HTERT RPE-1 (cell line): ENCODE measurements around the gene EXOC5.

Source experiments
- in situ Hi-C: fragments of 300-500 bp; cut with MboI; formaldehyde crosslinking; loops from 4 replicates; pipeline ENCODE4 v1.14.3; 2020; ENCODE audit warnings: low sequenced_read_pairs

Gene EXOC5

DNA sequence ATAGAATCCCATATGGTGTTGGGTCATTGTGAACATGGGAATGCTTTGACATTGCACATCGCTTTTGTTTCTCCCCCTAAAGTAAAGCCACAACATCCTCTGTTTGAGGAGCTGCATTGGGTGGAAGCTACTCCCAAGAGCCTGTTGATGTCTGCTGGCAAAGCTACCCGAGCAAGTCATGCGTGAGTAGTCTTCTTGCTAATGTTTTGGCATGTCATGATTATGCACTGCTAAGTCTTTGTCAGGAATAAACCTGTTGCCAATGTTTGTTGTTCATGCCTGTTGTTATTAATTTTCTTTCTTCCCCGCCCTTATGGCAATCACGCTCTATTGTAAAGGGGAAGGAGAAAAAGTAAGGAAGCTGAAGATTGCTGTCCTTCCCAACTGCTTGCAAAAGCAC, 97.3 kb downstream of the EXOC5 start:
- in situ Hi-C loops = no loop called here

DNA sequence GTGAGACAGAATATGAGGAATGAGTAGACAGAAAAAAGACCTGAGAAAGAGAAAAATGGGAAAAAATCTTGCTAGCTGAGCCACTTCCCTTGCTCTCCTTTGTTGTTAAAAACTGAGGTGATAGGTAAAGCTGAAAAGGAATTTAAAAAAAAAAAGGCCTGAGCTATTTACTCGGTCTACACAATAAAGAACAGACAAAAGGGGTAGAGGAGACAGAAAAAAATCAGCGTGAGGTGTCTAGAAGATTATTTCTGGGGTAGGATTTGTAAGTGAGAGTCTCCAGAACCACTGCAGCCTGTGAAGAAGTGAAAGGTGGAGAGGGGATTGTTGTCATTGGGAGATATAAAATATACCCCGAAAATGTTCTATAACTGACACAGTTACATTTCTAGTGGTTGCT, 98.8 kb downstream of the EXOC5 start:
- in situ Hi-C loops = no loop called here

DNA sequence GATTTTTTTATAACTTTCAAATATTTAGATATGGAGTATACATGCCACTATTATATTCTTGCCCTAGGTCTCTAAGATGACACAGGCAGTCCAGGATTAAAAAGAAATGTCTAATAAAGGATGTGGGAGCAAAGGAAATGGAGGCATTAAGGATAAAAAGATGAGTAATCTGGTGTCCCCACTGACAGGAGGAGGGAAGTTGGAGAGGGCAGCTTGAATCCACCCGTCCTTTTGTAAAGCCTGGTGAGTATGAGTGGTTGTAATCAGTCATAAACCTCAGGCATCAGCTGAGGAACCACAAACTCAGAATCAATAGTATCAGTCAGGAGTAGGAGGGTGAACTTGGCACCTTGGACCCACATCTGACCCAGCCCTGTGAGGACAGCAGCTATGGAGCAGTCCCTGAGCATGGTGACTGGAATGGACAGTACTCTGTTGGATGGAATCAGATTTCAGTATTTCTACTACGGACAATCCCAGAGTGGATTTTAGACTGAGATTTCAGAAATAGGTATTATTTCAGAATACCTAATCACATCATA, 100.5 kb downstream of the EXOC5 start:
- in situ Hi-C loops = no loop called here

DNA sequence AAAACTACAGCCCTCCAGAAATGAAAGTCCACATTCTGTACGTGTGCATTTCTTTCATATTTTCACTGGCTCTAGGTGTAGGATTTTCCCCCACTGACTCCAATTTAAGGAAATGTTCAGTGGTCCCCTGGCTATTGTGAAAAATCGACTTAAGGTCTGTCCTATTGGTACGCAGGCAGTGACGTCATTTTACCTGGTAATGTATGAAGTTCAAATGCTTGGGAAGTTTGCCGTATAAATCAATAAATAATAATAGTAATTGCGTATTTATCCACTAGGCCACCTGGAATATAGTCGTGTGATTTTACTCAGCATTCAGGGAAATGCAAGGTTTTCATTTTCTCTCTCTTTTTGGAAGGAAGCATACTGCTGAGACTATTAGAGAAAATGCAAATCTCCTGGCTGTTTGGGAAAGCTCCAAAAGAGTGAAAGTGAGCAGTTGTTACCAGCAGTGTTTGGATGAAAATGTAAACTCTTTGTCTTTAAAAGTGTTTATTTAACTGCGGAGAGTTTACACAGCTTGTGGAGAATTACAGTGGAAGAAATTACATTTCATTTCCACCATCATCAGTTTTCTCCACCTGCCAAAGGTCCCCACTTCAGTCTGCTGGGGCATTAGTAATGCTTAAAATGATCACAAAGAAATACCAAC, 107.0 kb downstream of the EXOC5 start:
- in situ Hi-C loops = no loop called here

GRCh38 chr14:57160333-57160732, 108.4 kb downstream of the EXOC5 start:
- in situ Hi-C loops = no loop called here

DNA sequence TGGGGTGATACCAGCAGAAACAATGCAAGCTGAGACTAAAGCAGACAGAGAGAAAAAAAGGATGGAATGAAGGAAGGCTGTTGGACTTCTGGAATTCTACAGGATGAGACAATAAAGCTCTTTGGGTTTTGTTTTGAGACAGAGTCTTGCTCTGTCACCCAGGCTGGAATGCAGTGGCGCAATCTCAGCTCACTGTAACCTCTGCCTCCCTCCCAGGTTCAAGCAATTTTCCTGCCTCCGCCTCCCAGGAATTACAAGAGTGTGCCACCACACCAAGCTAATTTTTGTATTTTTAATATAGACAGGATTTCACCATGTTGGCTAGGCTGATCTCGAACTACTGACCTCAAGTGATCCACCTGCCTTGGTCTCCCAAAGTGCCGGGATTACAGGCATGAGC, 115.4 kb downstream of the EXOC5 start:
- in situ Hi-C loops = no loop called here
